Natural killer cell treated with Interleukin-12 subunit alpha and Interleukin-12 subunit beta and Interleukin-15 and Interleukin-18, amount 100 ng/mL, for 72 hours (primary cell): ENCODE data around the gene GUCA2B. TPM values are rescaled to one million over a fixed set of nuclear protein-coding genes. Genes with fewer than 3 reads are reported as not detected.

Experiments
- ATAC-seq, 2 donors: fragments of 150-1000 bp; cut with Tn5 transposase in 1 of 2; sonication (Bioruptor Pico), chemical (Tn5 transposase) in 1 of 2; 2 replicates each; pipeline ENCODE4 v1.10.0; 2021
- DNase-seq: peaks from one replicate; pipeline ENCODE4 v3.0.0; 2022; ENCODE audit warnings: low spot score
- H3K27ac Mint-ChIP-seq, 2 donors: 1 replicate in 1 of 2; 2 replicates in 1 of 2; pipeline ENCODE4 v1.8.0; 2022; ENCODE audit warnings: mixed read lengths in 2 of 2, mild to moderate bottlenecking in 1 of 2, moderate library complexity in 1 of 2
- H3K27me3 Mint-ChIP-seq, 2 donors: 1 replicate in 1 of 2; 2 replicates in 1 of 2; pipeline ENCODE4 v1.8.0; 2022; ENCODE audit warnings: mixed read lengths in 2 of 2
- H3K36me3 Mint-ChIP-seq: one replicate; pipeline ENCODE4 v1.8.0; 2022; ENCODE audit warnings: mixed read lengths
- H3K4me1 Mint-ChIP-seq, 2 donors: 1 replicate in 1 of 2; 2 replicates in 1 of 2; pipeline ENCODE4 v1.8.0; 2022; ENCODE audit warnings: low read depth in 2 of 2, mixed read lengths in 2 of 2, mild to moderate bottlenecking in 1 of 2
- H3K4me3 Mint-ChIP-seq: one replicate; pipeline ENCODE4 v1.8.0; 2022; ENCODE audit warnings: mixed read lengths
- H3K9me3 Mint-ChIP-seq: 2 replicates; pipeline ENCODE4 v1.8.0; 2022; ENCODE audit warnings: mixed read lengths
- total RNA-seq, 2 donors: library from RNA; stranded (reverse); gene quantifications; one replicate each; pipeline ENCODE4 v1.2.3, GENCODE V29; 2022

The GUCA2B gene
- total RNA-seq, 2 donors from 2014 or later: not detected

DNA sequence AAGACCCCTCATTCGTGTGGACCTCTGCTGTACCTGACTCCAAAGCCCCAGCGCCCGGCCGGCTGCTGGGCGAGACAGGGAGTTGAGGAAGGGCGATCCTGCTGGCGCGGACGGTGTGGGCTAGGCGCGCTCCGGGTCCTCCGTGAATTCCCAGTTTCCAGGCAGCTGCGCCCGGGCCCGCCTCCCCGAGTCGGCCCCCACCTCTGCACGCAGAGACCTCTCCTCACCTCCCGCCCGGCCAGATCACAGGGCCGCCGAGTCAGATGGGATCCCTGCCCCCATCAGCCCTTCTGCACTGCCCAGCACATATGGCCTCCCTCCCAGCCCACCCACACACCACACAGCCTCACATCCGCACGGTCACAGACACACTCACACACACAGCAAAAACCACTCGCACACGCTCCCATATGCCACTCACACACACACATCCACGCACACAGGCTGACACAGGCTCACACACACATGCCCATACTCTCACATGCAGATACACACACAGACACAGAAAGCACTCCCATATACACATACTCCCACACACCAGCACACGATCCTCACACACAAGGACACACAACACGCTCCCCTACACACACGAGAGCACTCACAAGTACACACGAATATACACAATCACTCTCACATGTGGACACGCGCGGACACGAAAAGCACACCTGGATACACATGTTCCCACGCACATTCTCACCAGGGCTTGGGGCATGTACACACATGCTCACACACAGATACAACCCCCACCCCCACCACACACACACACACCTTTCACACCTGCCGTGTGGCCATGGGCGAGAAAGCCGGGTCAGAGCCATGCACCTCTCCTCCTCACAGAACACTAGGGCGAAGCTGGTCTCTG, 7.2 kb upstream of the GUCA2B start:
- Mint-ChIP-seq H3K4me3 (no peak overlapping the region), H3K9me3 (no peaks in the 10 kb centered on the region), H3K4me1 (peaks cover 6 to 12% of the 10 kb centered on the region in 2 donors), H3K27me3 (peaks cover 10 to 13% of the 10 kb centered on the region in 2 donors), H3K27ac (no peak overlapping the region), H3K36me3 (no peaks in the 10 kb centered on the region)
- no peak for DNase-seq
- peak; percentile 21 to 30 for ATAC-seq

GRCh38 chr1:42146626-42147320, 6.4 kb upstream of the GUCA2B start:
- no peaks in the 10 kb centered on the region for H3K36me3 Mint-ChIP-seq
- no peak overlapping the region for H3K27ac Mint-ChIP-seq
- H3K4me3 Mint-ChIP-seq: no peak overlapping the region
- H3K9me3 Mint-ChIP-seq: no peaks in the 10 kb centered on the region
- peaks cover 6 to 12% of the 10 kb centered on the region in 2 donors for H3K4me1 Mint-ChIP-seq
- peaks cover 11 to 15% of the 10 kb centered on the region in 2 donors for H3K27me3 Mint-ChIP-seq
- peak; percentile 71 for DNase-seq
- peak; percentile 52 to 56 for ATAC-seq

DNA sequence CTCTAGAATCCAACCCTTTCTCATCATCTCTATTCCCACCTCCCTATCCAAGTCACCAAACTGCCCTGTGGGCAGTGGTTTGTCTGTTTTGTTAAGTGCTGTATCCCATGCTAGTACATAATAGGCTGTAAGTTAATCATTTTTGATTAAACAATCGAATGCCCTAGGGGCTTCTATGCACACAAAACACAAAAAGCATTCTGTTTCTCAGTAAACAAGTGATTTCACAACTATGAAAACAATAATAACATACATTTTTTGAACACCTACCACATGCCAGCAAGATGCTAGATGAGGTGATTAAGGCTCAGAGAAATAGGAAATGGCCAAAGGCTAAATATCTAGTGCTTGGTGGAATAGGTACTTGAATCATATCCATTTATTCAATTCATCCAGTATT, 5.0 kb upstream of the GUCA2B start:
- Mint-ChIP-seq H3K27me3 (peaks cover 11 to 15% of the 10 kb centered on the region in 2 donors), H3K27ac (no peak overlapping the region), H3K4me1 (peaks cover 3 to 11% of the 10 kb centered on the region in 2 donors), H3K4me3 (no peak overlapping the region), H3K9me3 (no peaks in the 10 kb centered on the region), H3K36me3 (no peaks in the 10 kb centered on the region)
- ATAC-seq (no peak), DNase-seq (no peak)

DNA sequence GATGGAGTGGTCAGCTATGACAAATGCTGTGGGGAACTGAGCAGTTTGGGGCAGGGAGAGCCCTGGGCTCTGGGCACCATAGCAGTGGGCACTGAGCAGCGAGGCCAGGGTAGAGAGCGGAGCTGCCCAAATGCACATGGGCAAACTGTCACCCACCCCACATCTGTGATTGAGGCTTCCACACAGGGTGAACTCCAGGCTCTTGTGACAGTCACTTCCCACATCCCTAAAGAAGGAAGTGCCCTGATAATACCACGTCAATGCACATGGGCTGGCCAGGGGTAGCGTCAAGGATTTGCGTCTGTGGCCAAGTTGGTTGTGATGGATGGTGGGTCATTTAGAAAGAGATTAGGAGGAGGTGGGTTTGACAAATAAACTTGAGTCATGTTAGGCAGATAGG, 2.6 kb upstream of the GUCA2B start:
- Mint-ChIP-seq H3K27me3 (peaks cover 14 to 15% of the 10 kb centered on the region in 2 donors), H3K9me3 (no peaks in the 10 kb centered on the region), H3K4me3 (no peak overlapping the region), H3K27ac (no peak overlapping the region), H3K36me3 (no peaks in the 10 kb centered on the region), H3K4me1 (no peaks in the 10 kb centered on the region)
- ATAC-seq (no peak), DNase-seq (no peak)

GRCh38 chr1:42152119-42152518, 1.1 kb upstream of the GUCA2B start:
- Mint-ChIP-seq H3K9me3 (no peaks in the 10 kb centered on the region), H3K27ac (no peak overlapping the region), H3K4me3 (no peak overlapping the region), H3K4me1 (no peaks in the 10 kb centered on the region), H3K36me3 (no peaks in the 10 kb centered on the region), H3K27me3 (peaks cover 14 to 15% of the 10 kb centered on the region in 2 donors)
- ATAC-seq (no peak), DNase-seq (no peak)

GRCh38 chr1:42153624-42154023, 414 bp downstream of the GUCA2B start:
- Mint-ChIP-seq H3K27me3 (peaks cover 14 to 15% of the 10 kb centered on the region in 2 donors), H3K4me3 (no peak overlapping the region), H3K4me1 (peaks cover 7% of the 10 kb centered on the region in 2 donors), H3K27ac (no peak overlapping the region), H3K36me3 (no peaks in the 10 kb centered on the region), H3K9me3 (no peaks in the 10 kb centered on the region)
- no peak for ATAC-seq
- no peak for DNase-seq

- peaks cover 14 to 18% of the 10 kb centered on the region in 2 donors for H3K27me3 Mint-ChIP-seq
- no peak overlapping the region for H3K27ac Mint-ChIP-seq
- no peaks in the 10 kb centered on the region for H3K9me3 Mint-ChIP-seq
- H3K36me3 Mint-ChIP-seq: no peaks in the 10 kb centered on the region
- no peak for ATAC-seq
- no peak for DNase-seq
- peaks cover 7% of the 10 kb centered on the region in 2 donors for H3K4me1 Mint-ChIP-seq
- H3K4me3 Mint-ChIP-seq: no peak overlapping the region
These were observed 1.5 kb downstream of the GUCA2B start for GRCh38 chr1:42154685-42155084.

- peak overlapping the region in 1 of 2 donors; percentile 31 for H3K27ac Mint-ChIP-seq
These were observed 2.2 kb downstream of the GUCA2B start for GRCh38 chr1:42155362-42155761.

GRCh38 chr1:42157667-42158066, 4.5 kb downstream of the GUCA2B start:
- DNase-seq (no peak), ATAC-seq (no peak)
- no peaks in the 10 kb centered on the region for H3K9me3 Mint-ChIP-seq
- peaks cover 17% of the 10 kb centered on the region for H3K36me3 Mint-ChIP-seq
- peaks cover 8 to 14% of the 10 kb centered on the region in 2 donors for H3K27me3 Mint-ChIP-seq
- no peak overlapping the region for H3K4me3 Mint-ChIP-seq
- peak overlapping the region in 1 of 2 donors; percentile 81 for H3K27ac Mint-ChIP-seq
- H3K4me1 Mint-ChIP-seq: peaks cover 14% of the 10 kb centered on the region in 2 donors

More at GRCh38 chr1:42155362-42155761, 2.2 kb downstream of the GUCA2B start:
- H3K36me3 Mint-ChIP-seq: peaks cover 2% of the 10 kb centered on the region
- H3K4me1 Mint-ChIP-seq: peaks cover 7% of the 10 kb centered on the region in 2 donors
- ATAC-seq (no peak), DNase-seq (no peak)
- H3K27me3 Mint-ChIP-seq: peaks cover 9 to 17% of the 10 kb centered on the region in 2 donors
- no peak overlapping the region for H3K4me3 Mint-ChIP-seq
- H3K9me3 Mint-ChIP-seq: no peaks in the 10 kb centered on the region

DNA sequence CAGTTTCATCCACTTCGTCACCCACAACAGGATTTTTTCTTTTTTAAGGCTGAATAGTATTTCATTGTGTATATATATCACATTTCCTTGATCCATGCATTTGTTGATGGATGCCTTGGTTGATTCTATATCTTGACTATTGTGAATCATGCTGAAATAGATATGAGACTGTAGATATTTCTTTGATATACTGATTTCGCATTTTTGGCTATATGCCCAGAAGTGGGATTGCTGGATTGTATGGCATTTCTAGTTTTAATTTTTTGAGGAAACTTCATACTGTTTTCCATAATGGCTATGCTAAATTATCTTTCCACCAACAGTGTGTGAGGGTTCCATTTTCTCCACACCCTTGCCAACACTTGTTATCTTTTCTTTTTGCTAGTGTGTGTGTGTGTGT, 5.0 kb downstream of the GUCA2B start:
- ATAC-seq (no peak), DNase-seq (no peak)
- Mint-ChIP-seq H3K4me3 (no peak overlapping the region), H3K9me3 (no peaks in the 10 kb centered on the region), H3K4me1 (peaks cover 14% of the 10 kb centered on the region in 2 donors), H3K27me3 (peaks cover 8 to 14% of the 10 kb centered on the region in 2 donors), H3K27ac (peak overlapping the region in 1 of 2 donors; percentile 81), H3K36me3 (peaks cover 17% of the 10 kb centered on the region)

DNA sequence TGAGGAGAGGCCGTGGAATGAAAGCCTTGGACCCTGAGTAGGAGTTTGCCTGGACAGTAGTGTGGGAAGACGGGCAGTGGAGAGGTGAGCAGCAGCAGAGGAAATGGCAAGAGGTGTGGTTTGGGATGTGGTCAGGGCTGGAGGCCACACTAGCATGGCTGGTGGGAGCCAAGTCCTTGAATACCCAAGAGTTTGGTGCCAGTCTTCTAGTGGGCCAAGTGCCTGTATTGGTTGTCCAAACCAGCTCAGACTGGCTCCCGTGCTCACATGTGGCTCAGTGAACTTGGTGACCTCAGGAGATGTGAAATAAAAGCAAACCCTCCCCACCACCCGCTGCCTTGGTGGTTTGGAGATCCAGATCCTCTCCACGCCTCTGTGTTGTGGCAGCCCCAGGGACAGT, 9.0 kb downstream of the GUCA2B start:
- Mint-ChIP-seq H3K27ac (no peak overlapping the region), H3K36me3 (peaks cover 17% of the 10 kb centered on the region), H3K27me3 (peaks cover 5 to 14% of the 10 kb centered on the region in 2 donors), H3K4me1 (peaks cover 14% of the 10 kb centered on the region in 2 donors), H3K9me3 (no peaks in the 10 kb centered on the region), H3K4me3 (no peak overlapping the region)
- ATAC-seq (peak in 1 of 2 donors; percentile 52), DNase-seq (no peak)

- ATAC-seq (no peak), DNase-seq (no peak)
- H3K4me1 Mint-ChIP-seq: peaks cover 7% of the 10 kb centered on the region in 2 donors
- H3K4me3 Mint-ChIP-seq: no peak overlapping the region
- H3K27ac Mint-ChIP-seq: no peak overlapping the region
- H3K27me3 Mint-ChIP-seq: peaks cover 5 to 14% of the 10 kb centered on the region in 2 donors
- H3K36me3 Mint-ChIP-seq: peaks cover 17% of the 10 kb centered on the region
- H3K9me3 Mint-ChIP-seq: no peaks in the 10 kb centered on the region
These were observed 9.9 kb downstream of the GUCA2B start for GRCh38 chr1:42163114-42163513.

DNA sequence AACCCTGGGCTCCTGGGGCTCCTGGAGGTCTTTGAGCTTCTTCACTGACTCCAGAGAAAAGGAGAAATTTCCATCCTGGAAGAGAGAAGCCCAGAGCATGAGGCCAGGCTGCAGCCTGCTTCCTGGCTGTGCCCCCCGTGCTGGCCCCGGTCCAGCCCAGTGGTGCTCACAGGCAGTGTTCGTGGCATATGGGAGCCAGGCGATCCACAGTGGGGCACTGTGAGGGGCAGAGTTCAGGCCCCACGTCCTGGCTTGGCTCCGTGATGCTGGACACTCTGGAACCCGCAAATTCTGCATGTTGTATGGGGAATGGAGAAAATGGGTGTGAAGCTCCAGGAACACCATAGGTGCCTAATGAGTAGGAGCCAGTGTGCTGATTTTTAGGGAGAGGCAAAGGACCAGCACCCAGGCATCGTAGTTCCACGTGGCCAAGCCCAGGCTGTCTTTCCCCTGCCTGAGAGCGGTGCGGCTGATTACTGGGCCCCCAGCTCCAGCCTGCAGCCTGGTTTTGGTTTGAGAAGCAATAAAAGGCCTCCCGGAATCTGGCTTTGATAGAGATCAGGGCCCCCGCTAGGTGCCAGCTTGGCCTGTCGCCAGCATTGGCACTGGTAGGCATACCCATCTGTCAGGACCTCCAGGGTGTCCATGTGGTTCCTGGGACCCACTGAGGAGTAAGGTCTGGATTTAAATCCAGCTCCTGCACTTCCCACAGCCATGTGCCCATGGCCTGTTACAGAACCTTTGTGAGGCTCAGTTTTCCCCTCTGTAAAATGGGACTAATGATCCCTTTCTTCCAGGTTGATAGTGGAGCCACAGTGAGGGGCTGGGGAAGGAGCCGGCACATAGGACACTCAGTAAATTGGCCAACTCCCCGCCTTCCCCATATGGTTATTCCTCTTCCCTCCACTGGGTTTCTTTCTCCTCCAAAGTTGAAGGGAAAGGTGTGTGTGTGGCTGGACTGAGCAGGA, 10.6 kb downstream of the GUCA2B start:
- no peak for DNase-seq
- no peak overlapping the region for H3K27ac Mint-ChIP-seq
- peaks cover 6 to 7% of the 10 kb centered on the region in 2 donors for H3K4me1 Mint-ChIP-seq
- peaks cover 5 to 14% of the 10 kb centered on the region in 2 donors for H3K27me3 Mint-ChIP-seq
- H3K9me3 Mint-ChIP-seq: no peaks in the 10 kb centered on the region
- no peak for ATAC-seq
- peaks cover 17% of the 10 kb centered on the region for H3K36me3 Mint-ChIP-seq
- no peak overlapping the region for H3K4me3 Mint-ChIP-seq
